GM12874 (cell line): ENCODE data around the gene COX14.

Experiments
- TF ChIP-seq, protein P1 (sequence below): IDR thresholded peaks from 2 replicates; pipeline ENCODE4 v1.5.1; 2011; ENCODE audit warnings: low read depth, mild to moderate bottlenecking, control low read depth, low read length, moderate library complexity; ENCODE audit not compliant: insufficient read depth

COX14 gene

DNA sequence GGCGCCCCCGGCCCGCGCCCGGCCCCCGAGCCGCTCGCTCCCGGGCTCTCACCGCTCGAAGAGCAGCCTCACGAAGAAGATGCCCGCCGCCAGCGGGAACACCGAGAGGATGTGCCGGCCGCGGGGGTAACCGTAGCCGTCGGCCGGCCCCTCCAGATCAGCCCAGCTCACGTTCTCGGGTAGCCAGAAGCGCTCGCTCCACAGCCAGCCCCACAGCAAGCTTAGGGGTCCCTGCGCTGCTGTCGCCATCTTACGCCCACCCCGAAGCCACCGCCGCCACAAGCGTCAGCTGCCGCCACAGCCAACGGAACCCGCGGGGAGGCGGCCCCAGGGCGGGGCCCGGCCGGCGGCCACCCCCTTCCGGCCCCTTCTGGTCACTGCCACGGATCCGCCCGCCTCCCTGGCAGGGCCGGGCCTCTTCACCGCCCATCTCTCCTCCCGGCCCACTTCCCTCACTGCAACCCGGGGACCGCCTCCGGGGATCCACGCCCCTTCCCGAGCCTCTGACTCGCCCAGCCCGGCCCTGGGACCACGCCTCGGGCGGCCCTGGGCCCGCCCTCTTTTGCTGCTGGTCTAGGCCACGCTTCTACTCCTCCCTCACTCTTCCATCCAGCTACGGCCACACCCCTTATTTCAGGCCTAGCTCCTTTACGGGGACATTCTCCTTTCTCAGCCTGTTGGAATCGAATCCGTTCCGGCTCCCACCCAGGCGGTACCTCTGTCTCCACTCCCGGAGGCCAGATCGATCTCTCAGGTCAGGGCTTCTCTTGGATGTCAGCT lies 55.2 kb downstream of the COX14 start, which contains the start of gene CERS5:
Gene CERS5 (minus strand): TSS at position 321 of the 780 bp plus-strand sequence. CDS start 72 bp downstream, at position 249.
- TF ChIP-seq, protein P1, sequence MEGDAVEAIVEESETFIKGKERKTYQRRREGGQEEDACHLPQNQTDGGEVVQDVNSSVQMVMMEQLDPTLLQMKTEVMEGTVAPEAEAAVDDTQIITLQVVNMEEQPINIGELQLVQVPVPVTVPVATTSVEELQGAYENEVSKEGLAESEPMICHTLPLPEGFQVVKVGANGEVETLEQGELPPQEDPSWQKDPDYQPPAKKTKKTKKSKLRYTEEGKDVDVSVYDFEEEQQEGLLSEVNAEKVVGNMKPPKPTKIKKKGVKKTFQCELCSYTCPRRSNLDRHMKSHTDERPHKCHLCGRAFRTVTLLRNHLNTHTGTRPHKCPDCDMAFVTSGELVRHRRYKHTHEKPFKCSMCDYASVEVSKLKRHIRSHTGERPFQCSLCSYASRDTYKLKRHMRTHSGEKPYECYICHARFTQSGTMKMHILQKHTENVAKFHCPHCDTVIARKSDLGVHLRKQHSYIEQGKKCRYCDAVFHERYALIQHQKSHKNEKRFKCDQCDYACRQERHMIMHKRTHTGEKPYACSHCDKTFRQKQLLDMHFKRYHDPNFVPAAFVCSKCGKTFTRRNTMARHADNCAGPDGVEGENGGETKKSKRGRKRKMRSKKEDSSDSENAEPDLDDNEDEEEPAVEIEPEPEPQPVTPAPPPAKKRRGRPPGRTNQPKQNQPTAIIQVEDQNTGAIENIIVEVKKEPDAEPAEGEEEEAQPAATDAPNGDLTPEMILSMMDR = no peak
